ENCODE results near the gene TYW5.

DNA sequence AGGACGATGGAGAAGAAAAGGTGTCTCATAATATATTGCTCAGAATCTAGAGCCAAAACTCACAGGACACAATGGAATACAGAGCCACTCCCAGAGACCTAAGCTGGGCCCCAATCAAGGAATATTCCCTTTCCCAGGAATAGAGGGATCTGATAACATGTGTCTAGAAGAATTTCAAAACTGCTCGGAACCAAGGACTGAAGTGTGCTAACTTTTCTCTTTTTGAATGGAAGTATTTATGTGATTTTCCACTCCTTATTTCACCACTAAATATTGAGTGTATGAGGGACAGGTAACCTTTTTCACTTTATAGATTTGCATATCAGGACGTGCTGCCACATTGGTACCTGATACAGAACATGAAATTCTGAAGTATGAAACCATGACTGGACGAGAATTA lies 53.3 kb downstream of the TYW5 start:
- TF ChIP-seq, protein P1, sequence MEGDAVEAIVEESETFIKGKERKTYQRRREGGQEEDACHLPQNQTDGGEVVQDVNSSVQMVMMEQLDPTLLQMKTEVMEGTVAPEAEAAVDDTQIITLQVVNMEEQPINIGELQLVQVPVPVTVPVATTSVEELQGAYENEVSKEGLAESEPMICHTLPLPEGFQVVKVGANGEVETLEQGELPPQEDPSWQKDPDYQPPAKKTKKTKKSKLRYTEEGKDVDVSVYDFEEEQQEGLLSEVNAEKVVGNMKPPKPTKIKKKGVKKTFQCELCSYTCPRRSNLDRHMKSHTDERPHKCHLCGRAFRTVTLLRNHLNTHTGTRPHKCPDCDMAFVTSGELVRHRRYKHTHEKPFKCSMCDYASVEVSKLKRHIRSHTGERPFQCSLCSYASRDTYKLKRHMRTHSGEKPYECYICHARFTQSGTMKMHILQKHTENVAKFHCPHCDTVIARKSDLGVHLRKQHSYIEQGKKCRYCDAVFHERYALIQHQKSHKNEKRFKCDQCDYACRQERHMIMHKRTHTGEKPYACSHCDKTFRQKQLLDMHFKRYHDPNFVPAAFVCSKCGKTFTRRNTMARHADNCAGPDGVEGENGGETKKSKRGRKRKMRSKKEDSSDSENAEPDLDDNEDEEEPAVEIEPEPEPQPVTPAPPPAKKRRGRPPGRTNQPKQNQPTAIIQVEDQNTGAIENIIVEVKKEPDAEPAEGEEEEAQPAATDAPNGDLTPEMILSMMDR (IDR thresholded peaks at IDR 0.05) = no peak
- TF ChIP-seq POLR2A (IDR thresholded peaks at IDR 0.05) = no peak
